Loucy (cell line): Measurements from ENCODE around the gene HBQ1.

ENCODE experiments used
- CTCF ChIP-seq: fragments of 200-600 bp; sonication (generic); conservative IDR thresholded peaks from 2 replicates; pipeline ENCODE4 v1.5.1; 2014; ENCODE audit warnings: mild to moderate bottlenecking, antibody characterized with exemption, low read length
- EZH2phosphoT487 ChIP-seq: fragments of 200-600 bp; IDR thresholded peaks from 2 replicates; pipeline ENCODE4 v1.6.1; 2018; ENCODE audit warnings: antibody characterized with exemption, mild to moderate bottlenecking, moderate library complexity, borderline replicate concordance

GRCh38 chr16:164827-165538, 15.3 kb upstream of the HBQ1 start:
- TF ChIP-seq CTCF: no peak
- no peak for TF ChIP-seq EZH2phosphoT487
